Liver (tissue), 9 donors: ENCODE measurements around the gene ASIC3. TPM values are rescaled to one million over a fixed set of nuclear protein-coding genes. Genes with fewer than 3 reads are reported as not detected.

ENCODE experiments used
- DNase-seq: peaks from one replicate; pipeline ENCODE4 v3.0.0-alpha.2; 2017; ENCODE audit warnings: low spot score
- H3K27ac ChIP-seq, 2 donors: one replicate each; pipeline ENCODE4 v1.7.0; 2013; ENCODE audit warnings: inconsistent platforms in 2 of 2, low read length in 2 of 2, control low read depth in 1 of 2, low read depth in 1 of 2, mild to moderate bottlenecking in 1 of 2
- H3K27me3 ChIP-seq, 4 donors: one replicate each; pipeline versions ENCODE4 v1.6.1 to v1.7.0; 2013; ENCODE audit warnings: low read length in 3 of 4, inconsistent platforms in 1 of 4, mild to moderate bottlenecking in 1 of 4, moderate library complexity in 1 of 4; ENCODE audit not compliant: control insufficient read depth in 4 of 4, insufficient read depth in 4 of 4
- H3K36me3 ChIP-seq, 4 donors: one replicate each; pipeline versions ENCODE4 v1.6.1 to v1.7.0; 2013; ENCODE audit warnings: low read length in 3 of 4, mild to moderate bottlenecking in 3 of 4, low read depth in 1 of 4, moderate library complexity in 1 of 4; ENCODE audit not compliant: control insufficient read depth in 4 of 4, insufficient read depth in 3 of 4
- H3K4me1 ChIP-seq, 4 donors: one replicate each; pipeline versions ENCODE4 v1.6.1 to v1.7.0; 2013; ENCODE audit warnings: low read length in 3 of 4, mild to moderate bottlenecking in 3 of 4, moderate library complexity in 1 of 4; ENCODE audit not compliant: control insufficient read depth in 4 of 4, insufficient read depth in 4 of 4
- H3K4me3 ChIP-seq, 3 donors: one replicate each; pipeline versions ENCODE4 v1.6.1 to v1.7.0; 2013; ENCODE audit warnings: low read length in 3 of 3, control low read depth in 1 of 3, low read depth in 1 of 3, mild to moderate bottlenecking in 1 of 3
- H3K9ac ChIP-seq, 2 donors: one replicate each; pipeline ENCODE4 v1.7.0; 2013; ENCODE audit warnings: low read length in 2 of 2, mild to moderate bottlenecking in 2 of 2, moderate library complexity in 2 of 2, control low read depth in 1 of 2, low read depth in 1 of 2
- H3K9me3 ChIP-seq, 4 donors: one replicate each; pipeline versions ENCODE4 v1.6.1 to v1.7.0; 2013; ENCODE audit warnings: low read length in 3 of 4; ENCODE audit not compliant: control insufficient read depth in 4 of 4
- ATF3 ChIP-seq: IDR thresholded peaks from 2 replicates; pipeline ENCODE4 v1.6.1; 2016; ENCODE audit warnings: antibody characterized with exemption
- CTCF ChIP-seq: fragments of 150-350 bp; IDR thresholded peaks from 2 replicates; pipeline ENCODE4 v1.5.1; 2017; ENCODE audit warnings: improper control_type of control experiment, low read depth, low read length; ENCODE audit not compliant: missing input control
- EGR1 ChIP-seq, 2 donors: IDR thresholded peaks; 2 replicates each; pipeline ENCODE4 v1.6.1; 2016 to 2018; ENCODE audit warnings: antibody characterized with exemption in 2 of 2, low read depth in 2 of 2
- FOXA1 ChIP-seq: IDR thresholded peaks from 2 replicates; pipeline ENCODE4 v1.6.1; 2016; ENCODE audit warnings: antibody characterized with exemption
- FOXA2 ChIP-seq: IDR thresholded peaks from 2 replicates; pipeline ENCODE4 v1.6.1; 2016; ENCODE audit warnings: antibody characterized with exemption
- HNF4A ChIP-seq, 2 donors: conservative IDR thresholded peaks; 2 replicates each; pipeline ENCODE4 v1.6.1; 2016; ENCODE audit warnings: antibody characterized with exemption in 2 of 2, mild to moderate bottlenecking in 2 of 2
- HNF4G ChIP-seq: IDR thresholded peaks from 2 replicates; pipeline ENCODE4 v1.6.1; 2016; ENCODE audit warnings: antibody characterized with exemption
- JUND ChIP-seq, 2 donors: IDR thresholded peaks; 2 replicates each; pipeline ENCODE4 v1.6.1; 2016; ENCODE audit warnings: antibody characterized with exemption in 2 of 2
- MAX ChIP-seq: IDR thresholded peaks from 2 replicates; pipeline ENCODE4 v1.6.1; 2016; ENCODE audit warnings: antibody characterized with exemption
- NR2F2 ChIP-seq: IDR thresholded peaks from 2 replicates; pipeline ENCODE4 v1.6.1; 2016; ENCODE audit warnings: antibody characterized with exemption
- RAD21 ChIP-seq, 2 donors: IDR thresholded peaks; 2 replicates each; pipeline ENCODE4 v1.6.1; 2016; ENCODE audit warnings: antibody characterized with exemption in 2 of 2, mild to moderate bottlenecking in 2 of 2
- REST ChIP-seq: IDR thresholded peaks from 2 replicates; pipeline ENCODE4 v1.6.1; 2016; ENCODE audit warnings: antibody characterized with exemption, mild to moderate bottlenecking
- RXRA ChIP-seq, 2 donors: IDR thresholded peaks; 2 replicates each; pipeline ENCODE4 v1.6.1; 2017 to 2018; ENCODE audit warnings: antibody characterized with exemption in 2 of 2, mild to moderate bottlenecking in 1 of 2
- WGBS: extraction: QIAGEN DNeasy Blood & Tissue Kit; methylation state at CpG from one replicate; pipeline ENCODE4 v1.1.7; 2013; 5-methylcytosine and 5-hydroxymethylcytosine counted together
- polyA plus RNA-seq, 2 donors: library from polyadenylated mRNA; stranded (reverse) in 1 of 2; unstranded in 1 of 2; fragments of 200-250 nt in 1 of 2; fragments of >200 nt in 1 of 2; fragmentation: Nextera tagmentation in 1 of 2; extraction: Ambion mirVana in 1 of 2; gene quantifications; one replicate each; pipeline versions ENCODE4 v1.2.1 to v1.2.3, GENCODE V29; 2013 to 2015
- total RNA-seq, 2 donors: library from RNA; depleted of rRNA; stranded (reverse); fragments of >200 nt; gene quantifications; one replicate each; pipeline ENCODE4 v1.2.3, GENCODE V29; 2014
- donor health status: healthy.
- donor health status: healthy.
- donor health status: healthy.
- donor health status: healthy.
- donor health status: healthy.

The ASIC3 gene
- total and polyA plus RNA-seq, 4 donors: 0.05 to 1.0 (median 0.39) TPM

- Histone ChIP-seq H3K27ac (no peak overlapping the region), H3K4me1 (peaks cover 8 to 19% (median 13%) of the 10 kb centered on the region in 4 donors), H3K36me3 (peaks cover 30 to 64% (median 39%) of the 10 kb centered on the region in 4 donors), H3K27me3 (no peaks in the 10 kb centered on the region), H3K9ac (no peak overlapping the region), H3K9me3 (no peaks in the 10 kb centered on the region), H3K4me3 (no peak overlapping the region)
- no peak for DNase-seq
- 94% methylated on average over 26 of the region's 26 CpGs for WGBS
- TF ChIP-seq RXRA (IDR thresholded peaks at IDR 0.05): no peak
- no peak for TF ChIP-seq CTCF
- no peak for TF ChIP-seq FOXA1
- TF ChIP-seq ATF3: no peak
- TF ChIP-seq HNF4G: no peak
- no peak for TF ChIP-seq HNF4A (conservative IDR thresholded peaks at IDR 0.05)
- TF ChIP-seq JUND (IDR thresholded peaks at IDR 0.05): no peak
- TF ChIP-seq FOXA2: no peak
- no peak for TF ChIP-seq NR2F2
- no peak for TF ChIP-seq MAX
- TF ChIP-seq RAD21 (IDR thresholded peaks at IDR 0.05): no peak
Measured at GRCh38 chr7:151074817-151075661, 26.7 kb downstream of the ASIC3 start.

- Histone ChIP-seq H3K4me3 (no peak overlapping the region), H3K4me1 (peaks cover 8 to 20% (median 14%) of the 10 kb centered on the region in 4 donors), H3K27me3 (no peaks in the 10 kb centered on the region), H3K27ac (no peak overlapping the region), H3K9me3 (no peaks in the 10 kb centered on the region), H3K36me3 (peaks cover 25 to 59% (median 35%) of the 10 kb centered on the region in 4 donors), H3K9ac (no peak overlapping the region)
- TF ChIP-seq EGR1 (IDR thresholded peaks at IDR 0.05; ENCODE audit: low read depth in 2 of 2) (no peak), REST (no peak), RAD21 (IDR thresholded peaks at IDR 0.05) (no peak)
- DNase-seq: no peak
- WGBS: 90% methylated on average over 7 of the region's 7 CpGs
Measured at GRCh38 chr7:151075662-151075971, 27.3 kb downstream of the ASIC3 start.
